HepG2 (cell line): ENCODE results near the gene PTCRA. TPM values are rescaled to one million over a fixed set of nuclear protein-coding genes. Genes with fewer than 3 reads are reported as not detected.
A peak's percentile ranks its signal among the peaks of the same experiment; 100 is the strongest.

Source experiments
- ATAC-seq: fragments of 200-7000 bp; cut with Tn5 transposase; 3 replicates; pipeline ENCODE4 v1.9.1; 2020; ENCODE audit warnings: mild to moderate bottlenecking, moderate library complexity
- BruUV-seq: library from RNA; stranded (reverse); fragments of 400-500 nt; replicated peaks from 2 replicates; lab custom pipeline; 2021; lab: Mats Ljungman, UMichigan
- CTCF ChIA-PET: fragments of 300-600 bp; formaldehyde crosslinking; extraction: SDS; loops from one replicate; lab custom pipeline; 2021; ENCODE audit warnings: low total read pairs, inconsistent platforms, low intra/inter-chr PET ratio; lab: Yijun Ruan, JAX
- POLR2A ChIA-PET: fragments of 350-600 bp; sonication (Branson Sonifier 250); formaldehyde crosslinking; loops from one replicate; lab custom pipeline; 2020; ENCODE audit warnings: antibody characterized with exemption, inconsistent platforms; lab: Yijun Ruan, JAX
- DNase-seq: peaks from one replicate; pipeline ENCODE4 v3.0.0-alpha.2; 2015; ENCODE audit warnings: low spot score
- FAIRE-seq: peaks from 3 replicates; lab custom pipeline; 2011; peaks lifted over from hg19 to GRCh38; lab: Jason Lieb, UNC
- H2AFZ ChIP-seq: one replicate; pipeline ENCODE4 v1.6.1; 2011; ENCODE audit warnings: low read length, inconsistent platforms
- H3K27ac ChIP-seq: fragments of 300-600 bp; 3 replicates; pipeline ENCODE4 v1.8.0; 2011; ENCODE audit warnings: mixed run types, mild to moderate bottlenecking, mixed read lengths, low read length, inconsistent platforms; ENCODE audit not compliant: insufficient read depth; ENCODE audit errors: extremely low read length
- H3K27me3 ChIP-seq, 2 experiments: fragments of 200-600 bp in 1 of 2; 2 replicates in 1 of 2; 3 replicates in 1 of 2; pipeline versions ENCODE4 v1.6.0 to v1.8.0; 2011; ENCODE audit warnings: low read length in 2 of 2, mild to moderate bottlenecking in 2 of 2, moderate library complexity in 2 of 2, inconsistent platforms in 1 of 2; ENCODE audit not compliant: insufficient read depth in 2 of 2, control insufficient read depth in 1 of 2
- H3K36me3 ChIP-seq, 2 experiments: fragments of 200-600 bp in 1 of 2; replicated peaks in 1 of 2; 2 replicates in 1 of 2; 3 replicates in 1 of 2; pipeline versions ENCODE4 v1.5.1 to v1.8.0; 2011; ENCODE audit warnings: low read length in 2 of 2, inconsistent platforms in 1 of 2; ENCODE audit not compliant: insufficient read depth in 2 of 2, control insufficient read depth in 1 of 2
- H3K4me1 ChIP-seq: 2 replicates; pipeline ENCODE4 v1.5.1; 2012; ENCODE audit warnings: low read length, inconsistent platforms; ENCODE audit not compliant: insufficient read depth
- H3K4me2 ChIP-seq: 2 replicates; pipeline ENCODE4 v1.6.0; 2011; ENCODE audit warnings: low read depth, low read length, inconsistent platforms
- H3K4me3 ChIP-seq, 3 experiments: fragments of 200-600 bp in 1 of 3; sonication (generic), shearing (Covaris generic) in 1 of 3; replicated peaks in 1 of 3; 2 replicates each; pipeline ENCODE4 v1.5.1; 2011 to 2016; ENCODE audit warnings: low read length in 3 of 3, inconsistent platforms in 2 of 3, low read depth in 2 of 3, mild to moderate bottlenecking in 2 of 3, control low read depth in 1 of 3, mixed read lengths in 1 of 3; ENCODE audit not compliant: insufficient read depth in 1 of 3
- H3K79me2 ChIP-seq: one replicate; pipeline ENCODE4 v1.6.1; 2011; ENCODE audit warnings: low read length, inconsistent platforms; ENCODE audit not compliant: insufficient read depth
- H3K9ac ChIP-seq: 2 replicates; pipeline ENCODE4 v1.6.0; 2011; ENCODE audit warnings: mild to moderate bottlenecking, low read depth, low read length, inconsistent platforms; ENCODE audit not compliant: insufficient read depth
- H3K9me3 ChIP-seq: 2 replicates; pipeline ENCODE4 v1.5.1; 2012; ENCODE audit warnings: mild to moderate bottlenecking, low read length
- H4K20me1 ChIP-seq: 2 replicates; pipeline ENCODE4 v1.6.0; 2011; ENCODE audit warnings: inconsistent platforms, mild to moderate bottlenecking, low read length, moderate library complexity; ENCODE audit not compliant: insufficient read depth
- DRAP1 ChIP-seq: IDR thresholded peaks from 2 replicates; pipeline ENCODE4 v1.6.1; 2016; ENCODE audit warnings: missing genetic modification reagents, missing compliant biosample characterization
- FOXO1 ChIP-seq: sonication (generic); formaldehyde crosslinking; IDR thresholded peaks from 2 replicates; pipeline ENCODE4 v1.4.0; 2020; ENCODE audit warnings: missing genetic modification reagents
- FOXP4 ChIP-seq: sonication (generic); formaldehyde crosslinking; IDR thresholded peaks from 2 replicates; pipeline ENCODE4 v1.4.0; 2020; ENCODE audit warnings: missing genetic modification reagents
- RARA ChIP-seq: IDR thresholded peaks from 2 replicates; pipeline ENCODE4 v1.6.1; 2016; ENCODE audit warnings: missing genetic modification reagents, missing compliant biosample characterization
- SMAD1 ChIP-seq: sonication (generic); formaldehyde crosslinking; IDR thresholded peaks from 2 replicates; pipeline ENCODE4 v1.4.0; 2020; ENCODE audit warnings: missing genetic modification reagents, low read depth, mild to moderate bottlenecking, borderline replicate concordance
- ZHX2 ChIP-seq, 2 experiments: sonication (generic) in 1 of 2; formaldehyde crosslinking in 1 of 2; IDR thresholded peaks; 2 replicates each; pipeline versions ENCODE4 v1.6.1 to v1.9.0; 2014 to 2022; ENCODE audit warnings: antibody characterized with exemption in 1 of 2, borderline replicate concordance in 1 of 2, inconsistent platforms in 1 of 2, low read depth in 1 of 2, missing genetic modification reagents in 1 of 2
- ZMYM4 ChIP-seq: sonication (generic); formaldehyde crosslinking; IDR thresholded peaks from 2 replicates; pipeline ENCODE4 v1.8.1; 2023; ENCODE audit warnings: mild to moderate bottlenecking, missing genetic modification reagents
- ZNF331 ChIP-seq: sonication (generic); formaldehyde crosslinking; IDR thresholded peaks from 2 replicates; pipeline ENCODE4 v1.4.0; 2020; ENCODE audit warnings: missing genetic modification reagents
- ZNF350 ChIP-seq: sonication (generic); formaldehyde crosslinking; IDR thresholded peaks from 2 replicates; pipeline ENCODE4 v1.4.0; 2020; ENCODE audit warnings: mild to moderate bottlenecking, low read depth, missing genetic modification reagents, borderline replicate concordance
- ZNF460 ChIP-seq: sonication (generic); formaldehyde crosslinking; IDR thresholded peaks from 2 replicates; pipeline ENCODE4 v1.5.1; 2020; ENCODE audit warnings: missing genetic modification reagents, mild to moderate bottlenecking, borderline replicate concordance
- ZZZ3 ChIP-seq: sonication (generic); formaldehyde crosslinking; IDR thresholded peaks from 2 replicates; pipeline ENCODE4 v1.4.0; 2020; ENCODE audit warnings: missing genetic modification reagents, mild to moderate bottlenecking, borderline replicate concordance
- WGBS: methylation state at CpG from one replicate; pipeline ENCODE4 v1.1.6; 2017; ENCODE audit warnings: low lambda C conversion rate; 5-methylcytosine and 5-hydroxymethylcytosine counted together
- in situ Hi-C: cut with HindIII; loops from 2 replicates; pipeline ENCODE4 v1.10.0; 2017; ENCODE audit warnings: low pct_unique_long_range_greater_than_20kb; ENCODE audit not compliant: extremely low pct_ligation_motif_present
- intact Hi-C: fragments of 100-400 bp; cut with micrococcal nuclease; formaldehyde crosslinking; loops from one replicate; pipeline ENCODE4 v1.10.0; 2022; ENCODE audit not compliant: unreplicated experiment
- polyA plus RNA-seq, 8 experiments: library from polyadenylated mRNA; depleted of rRNA in 3 of 8; stranded (reverse) in 7 of 8; unstranded in 1 of 8; fragments of >200 nt; fragmentation: Illumina TruSeq in 4 of 8; extraction: Trizol in 4 of 8; gene quantifications; 2 replicates each; pipeline versions ENCODE4 v1.2.1 to v1.2.3, GENCODE V29; 2011 to 2016; ENCODE audit warnings: low read depth in 4 of 8, missing spikeins in 1 of 8, mixed read lengths in 1 of 8; ENCODE audit not compliant: insufficient read depth in 1 of 8
- total RNA-seq, 5 experiments: library from RNA; depleted of rRNA; stranded (reverse); fragments of >200 nt; fragmentation: Illumina TruSeq; extraction: Trizol; gene quantifications; 2 replicates each; pipeline ENCODE4 v1.2.3, GENCODE V29; 2016; ENCODE audit warnings: low read depth in 1 of 5
- TF ChIP-seq, protein P1 (sequence below): sonication (generic); formaldehyde crosslinking; IDR thresholded peaks from 2 replicates; pipeline ENCODE4 v1.5.0; 2020; ENCODE audit warnings: mild to moderate bottlenecking, missing genetic modification reagents
- TF ChIP-seq, protein P2 (sequence below): IDR thresholded peaks from 2 replicates; pipeline ENCODE4 v1.6.1; 2018; ENCODE audit warnings: missing genetic modification reagents

Gene PTCRA
- total and polyA plus RNA-seq, 2 of the 13 experiments (the other 11 are each of a cell fraction or from before 2014, with no cell fraction given), result not detected

GRCh38 chr6:42969431-42969830 lies 53.6 kb downstream of the PTCRA start:
- intact Hi-C loops, result no loop called here
- Histone ChIP-seq H3K79me2 (no peaks in the 10 kb centered on the region), H3K27me3 (no peaks in the 10 kb centered on the region), H3K4me2 (peak overlapping the region; percentile 26; the same call in 1 of the 2 replicates), H2AFZ (no peak overlapping the region), H3K36me3 (no peaks in the 10 kb centered on the region), H3K27ac (peak overlapping the region; percentile 53), H4K20me1 (no peaks in the 10 kb centered on the region), H3K4me1 (peaks cover 47% of the 10 kb centered on the region), H3K9me3 (no peaks in the 10 kb centered on the region), H3K4me3 (no peak overlapping the region), H3K9ac (0 out of 2 replicates have a peak overlapping the region, but pooled peaks have one; percentile 13)
- no peak for FAIRE-seq
- POLR2A ChIA-PET, result interaction anchor here (1.0 to 3.4 kb wide), 10 partner anchors 8 to 84 kb away, joined by 3 to 38 read pairs (median 8); partner anchors contain the start of genes CNPY3, CUL7, GNMT and KLHDC3
- no peak for DNase-seq
- peak; percentile 41 for ATAC-seq
- in situ Hi-C loops, result no loop called here
- no TSS peak for BruUV-seq
- CTCF ChIA-PET, result no interaction called here
- WGBS, result 63% methylated on average over 1 of the region's 2 CpGs
- TF ChIP-seq ZMYM4 (no peak), ZZZ3 (CRISPR knock-in tag) (0 out of 2 replicates have a peak, but pooled peaks have one; percentile 48), DRAP1 (CRISPR knock-in tag) (no peak), ZNF460 (CRISPR knock-in tag) (no peak), ZNF331 (CRISPR knock-in tag) (no peak), ZNF350 (CRISPR knock-in tag) (0 out of 2 replicates have a peak, but pooled peaks have one; percentile 10), SMAD1 (CRISPR knock-in tag) (0 out of 2 replicates have a peak, but pooled peaks have one; percentile 51), FOXP4 (CRISPR knock-in tag) (no peak), RARA (CRISPR knock-in tag) (no peak), ZHX2 (IDR thresholded peaks at IDR 0.05; ENCODE audit: low read depth) (no peak), ZHX2 (CRISPR knock-in tag; IDR thresholded peaks at IDR 0.05; ENCODE audit: borderline replicate concordance) (no peak), FOXO1 (CRISPR knock-in tag) (no peak)
- TF ChIP-seq, protein P1, sequence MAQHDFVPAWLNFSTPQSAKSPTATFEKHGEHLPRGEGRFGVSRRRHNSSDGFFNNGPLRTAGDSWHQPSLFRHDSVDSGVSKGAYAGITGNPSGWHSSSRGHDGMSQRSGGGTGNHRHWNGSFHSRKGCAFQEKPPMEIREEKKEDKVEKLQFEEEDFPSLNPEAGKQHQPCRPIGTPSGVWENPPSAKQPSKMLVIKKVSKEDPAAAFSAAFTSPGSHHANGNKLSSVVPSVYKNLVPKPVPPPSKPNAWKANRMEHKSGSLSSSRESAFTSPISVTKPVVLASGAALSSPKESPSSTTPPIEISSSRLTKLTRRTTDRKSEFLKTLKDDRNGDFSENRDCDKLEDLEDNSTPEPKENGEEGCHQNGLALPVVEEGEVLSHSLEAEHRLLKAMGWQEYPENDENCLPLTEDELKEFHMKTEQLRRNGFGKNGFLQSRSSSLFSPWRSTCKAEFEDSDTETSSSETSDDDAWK, result no peak
- TF ChIP-seq, protein P2, sequence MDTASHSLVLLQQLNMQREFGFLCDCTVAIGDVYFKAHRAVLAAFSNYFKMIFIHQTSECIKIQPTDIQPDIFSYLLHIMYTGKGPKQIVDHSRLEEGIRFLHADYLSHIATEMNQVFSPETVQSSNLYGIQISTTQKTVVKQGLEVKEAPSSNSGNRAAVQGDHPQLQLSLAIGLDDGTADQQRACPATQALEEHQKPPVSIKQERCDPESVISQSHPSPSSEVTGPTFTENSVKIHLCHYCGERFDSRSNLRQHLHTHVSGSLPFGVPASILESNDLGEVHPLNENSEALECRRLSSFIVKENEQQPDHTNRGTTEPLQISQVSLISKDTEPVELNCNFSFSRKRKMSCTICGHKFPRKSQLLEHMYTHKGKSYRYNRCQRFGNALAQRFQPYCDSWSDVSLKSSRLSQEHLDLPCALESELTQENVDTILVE, result no peak
